Smooth muscle cell (in vitro differentiated cells): ENCODE measurements around the gene CYSTM1. TPM values are rescaled to one million over a fixed set of nuclear protein-coding genes. Genes with fewer than 3 reads are reported as not detected.

ENCODE experiments used
- DNase-seq: peaks from one replicate; lab custom pipeline; 2025; ENCODE audit not compliant: unreplicated experiment; lab: John Stamatoyannopoulos, UW
- H2AFZ ChIP-seq: fragments of 200-600 bp; sonication (generic); 2 replicates; pipeline ENCODE4 v1.6.0; 2016; ENCODE audit warnings: antibody characterized with exemption, low read depth, mild to moderate bottlenecking
- H3F3A ChIP-seq: fragments of 200-600 bp; sonication (generic); 2 replicates; pipeline ENCODE4 v1.6.0; 2017; ENCODE audit warnings: antibody characterized with exemption, low read depth
- H3K27ac ChIP-seq: fragments of 200-600 bp; sonication (generic); 2 replicates; pipeline ENCODE4 v1.5.1; 2016; ENCODE audit warnings: low read depth, mild to moderate bottlenecking
- H3K27me3 ChIP-seq: fragments of 200-600 bp; sonication (generic); 2 replicates; pipeline ENCODE4 v1.6.1; 2016; ENCODE audit warnings: low read depth, mild to moderate bottlenecking
- H3K36me3 ChIP-seq: fragments of 200-600 bp; sonication (generic); 2 replicates; pipeline ENCODE4 v1.5.1; 2016; ENCODE audit warnings: low read depth
- H3K4me1 ChIP-seq: fragments of 200-600 bp; sonication (generic); 2 replicates; pipeline ENCODE4 v1.5.1; 2016; ENCODE audit warnings: low read depth
- H3K4me2 ChIP-seq: fragments of 200-600 bp; sonication (generic); 2 replicates; pipeline ENCODE4 v1.6.0; 2016; ENCODE audit warnings: mild to moderate bottlenecking
- H3K4me3 ChIP-seq: fragments of 200-600 bp; sonication (generic); 2 replicates; pipeline ENCODE4 v1.5.1; 2016; ENCODE audit warnings: mild to moderate bottlenecking
- H3K79me2 ChIP-seq: fragments of 200-600 bp; sonication (generic); 2 replicates; pipeline ENCODE4 v1.6.0; 2016; ENCODE audit warnings: low read depth, mild to moderate bottlenecking
- H3K9ac ChIP-seq: fragments of 200-600 bp; sonication (generic); 2 replicates; pipeline ENCODE4 v1.6.0; 2016; ENCODE audit warnings: low read depth
- H3K9me3 ChIP-seq: fragments of 200-600 bp; sonication (generic); replicated peaks from 2 replicates; pipeline ENCODE4 v1.5.1; 2016; ENCODE audit warnings: low read depth
- H4K20me1 ChIP-seq: fragments of 200-600 bp; sonication (generic); 2 replicates; pipeline ENCODE4 v1.6.0; 2016; ENCODE audit warnings: low read depth
- WGBS: methylation state at CpG from one replicate; pipeline ENCODE4 v1.1.7; 2016; ENCODE audit warnings: low lambda C conversion rate; 5-methylcytosine and 5-hydroxymethylcytosine counted together
- polyA plus RNA-seq: library from polyadenylated mRNA; unstranded; fragments of >200 nt; fragmentation: Nextera tagmentation; extraction: Ambion mirVana; gene quantifications from 2 replicates; pipeline ENCODE4 v1.2.1, GENCODE V29; 2016
- total RNA-seq: library from RNA; depleted of rRNA; stranded (reverse); fragments of >200 nt; gene quantifications from 2 replicates; pipeline ENCODE4 v1.2.3, GENCODE V29; 2014
- TF ChIP-seq, protein P1 (sequence below): fragments of 200-600 bp; sonication (generic); IDR thresholded peaks from 2 replicates; pipeline ENCODE4 v1.5.1; 2017; ENCODE audit warnings: borderline replicate concordance, mild to moderate bottlenecking, antibody characterized with exemption; ENCODE audit not compliant: insufficient read depth, poor library complexity, severe bottlenecking

The CYSTM1 gene
- total and polyA plus RNA-seq, 2 experiments from 2014 or later = 23.5 to 45.6 TPM

DNA sequence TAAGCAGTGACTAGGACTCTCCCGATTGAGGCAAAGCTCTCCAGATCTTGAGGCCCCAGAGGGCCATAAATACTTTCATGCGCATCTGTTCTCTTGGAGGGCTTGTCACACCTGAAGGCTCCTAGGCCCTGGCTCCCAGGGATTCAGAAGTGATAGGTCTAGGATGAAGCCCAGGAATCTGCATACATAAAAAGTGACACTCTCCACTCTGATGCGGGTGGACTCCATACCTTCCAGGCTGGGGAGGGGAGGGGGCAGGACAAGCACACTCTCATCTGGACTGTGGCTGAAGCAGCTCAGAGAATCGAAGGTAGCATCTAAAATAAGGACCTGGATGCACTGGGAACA is 9.1 kb upstream of the CYSTM1 start:
- H3K36me3 ChIP-seq = no peaks in the 10 kb centered on the region
- no peak overlapping the region for H3K9ac ChIP-seq
- no peak overlapping the region for H3K4me2 ChIP-seq
- no peak overlapping the region for H3K4me3 ChIP-seq
- H4K20me1 ChIP-seq = no peaks in the 10 kb centered on the region
- 56% methylated on average over 4 of the region's 4 CpGs for WGBS
- H3K9me3 ChIP-seq = no peaks in the 10 kb centered on the region
- H3K27ac ChIP-seq = no peak overlapping the region
- DNase-seq = no peak
- TF ChIP-seq, protein P1, sequence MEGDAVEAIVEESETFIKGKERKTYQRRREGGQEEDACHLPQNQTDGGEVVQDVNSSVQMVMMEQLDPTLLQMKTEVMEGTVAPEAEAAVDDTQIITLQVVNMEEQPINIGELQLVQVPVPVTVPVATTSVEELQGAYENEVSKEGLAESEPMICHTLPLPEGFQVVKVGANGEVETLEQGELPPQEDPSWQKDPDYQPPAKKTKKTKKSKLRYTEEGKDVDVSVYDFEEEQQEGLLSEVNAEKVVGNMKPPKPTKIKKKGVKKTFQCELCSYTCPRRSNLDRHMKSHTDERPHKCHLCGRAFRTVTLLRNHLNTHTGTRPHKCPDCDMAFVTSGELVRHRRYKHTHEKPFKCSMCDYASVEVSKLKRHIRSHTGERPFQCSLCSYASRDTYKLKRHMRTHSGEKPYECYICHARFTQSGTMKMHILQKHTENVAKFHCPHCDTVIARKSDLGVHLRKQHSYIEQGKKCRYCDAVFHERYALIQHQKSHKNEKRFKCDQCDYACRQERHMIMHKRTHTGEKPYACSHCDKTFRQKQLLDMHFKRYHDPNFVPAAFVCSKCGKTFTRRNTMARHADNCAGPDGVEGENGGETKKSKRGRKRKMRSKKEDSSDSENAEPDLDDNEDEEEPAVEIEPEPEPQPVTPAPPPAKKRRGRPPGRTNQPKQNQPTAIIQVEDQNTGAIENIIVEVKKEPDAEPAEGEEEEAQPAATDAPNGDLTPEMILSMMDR = no peak
- no peak overlapping the region for H2AFZ ChIP-seq
- no peaks in the 10 kb centered on the region for H3K27me3 ChIP-seq
- no peaks in the 10 kb centered on the region for H3F3A ChIP-seq
- H3K79me2 ChIP-seq = no peaks in the 10 kb centered on the region
- no peaks in the 10 kb centered on the region for H3K4me1 ChIP-seq

DNA sequence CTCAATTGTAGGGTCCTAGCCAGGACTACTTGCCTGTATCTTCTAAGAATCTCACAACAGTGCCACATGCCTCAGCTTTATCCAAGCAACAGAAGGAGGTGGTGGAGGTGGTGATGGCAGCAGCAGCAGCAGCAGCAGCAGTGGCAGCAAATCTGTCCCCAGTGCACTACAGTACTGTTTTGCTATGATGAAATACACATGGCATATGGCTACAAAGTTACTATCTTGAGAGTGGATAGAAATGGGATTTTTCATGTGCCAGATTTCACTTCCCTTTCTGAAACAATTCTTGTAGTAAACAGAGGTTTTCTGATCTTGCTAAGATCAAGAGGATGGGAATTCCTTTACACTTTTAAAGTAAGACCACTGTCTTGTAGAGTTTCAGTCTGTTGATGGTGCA is 8.1 kb upstream of the CYSTM1 start:
- no peak overlapping the region for H3K9ac ChIP-seq
- no peak overlapping the region for H3K4me3 ChIP-seq
- H3K4me2 ChIP-seq = no peak overlapping the region
- TF ChIP-seq, protein P1 = no peak
- H3K36me3 ChIP-seq = no peaks in the 10 kb centered on the region
- H3K79me2 ChIP-seq = no peaks in the 10 kb centered on the region
- H3K27ac ChIP-seq = no peak overlapping the region
- no peak overlapping the region for H2AFZ ChIP-seq
- H4K20me1 ChIP-seq = no peaks in the 10 kb centered on the region
- no peaks in the 10 kb centered on the region for H3F3A ChIP-seq
- no peaks in the 10 kb centered on the region for H3K4me1 ChIP-seq
- DNase-seq = no peak
- no peaks in the 10 kb centered on the region for H3K27me3 ChIP-seq
- no peaks in the 10 kb centered on the region for H3K9me3 ChIP-seq

DNA sequence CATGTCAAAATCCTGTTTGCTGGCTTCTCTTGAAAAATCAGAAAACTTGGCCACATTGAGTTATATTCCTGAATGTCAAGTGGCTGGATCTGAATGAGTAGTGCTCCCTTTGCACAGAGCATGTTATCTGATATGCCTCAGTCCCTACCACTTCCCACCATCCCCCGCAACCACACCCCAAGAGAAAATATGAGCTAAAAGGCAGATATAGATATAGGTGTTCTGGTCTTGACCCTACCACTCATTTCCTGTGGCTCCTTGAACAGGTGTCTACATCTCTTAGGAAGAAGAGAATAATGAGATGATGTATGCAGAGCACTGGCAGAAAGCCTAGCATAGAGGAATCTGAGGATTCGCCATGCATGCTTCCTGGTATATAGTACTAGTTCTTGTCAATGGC is 6.6 kb upstream of the CYSTM1 start:
- 100% methylated on average over 2 of the region's 2 CpGs for WGBS
- no peak for DNase-seq
- H3K4me1 ChIP-seq = no peaks in the 10 kb centered on the region

DNA sequence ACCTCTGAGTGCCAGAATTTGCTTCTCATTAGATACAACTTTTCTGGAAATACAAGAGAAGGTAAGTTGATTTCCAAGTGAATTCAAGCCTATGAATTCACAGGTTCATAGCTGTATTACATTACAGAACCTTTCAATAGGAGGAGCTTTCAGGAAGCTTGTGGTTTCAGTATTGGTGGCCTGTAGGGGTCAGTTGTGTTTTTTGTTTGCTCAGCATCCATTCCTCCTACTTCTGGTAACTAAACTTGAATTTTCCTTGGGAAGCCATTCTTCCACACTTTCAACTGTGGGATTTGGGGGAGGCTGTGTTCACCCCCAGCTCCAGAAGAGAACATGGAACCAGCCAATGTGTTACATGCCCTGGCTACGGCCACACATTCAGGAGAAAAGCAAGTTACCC is 5.6 kb upstream of the CYSTM1 start:
- WGBS = 84% methylated on average over 1 of the region's 1 CpG
- H3K9ac ChIP-seq = no peak overlapping the region
- no peaks in the 10 kb centered on the region for H3F3A ChIP-seq
- no peak overlapping the region for H3K4me2 ChIP-seq
- no peaks in the 10 kb centered on the region for H3K4me1 ChIP-seq
- H3K27ac ChIP-seq = no peak overlapping the region
- H3K4me3 ChIP-seq = no peak overlapping the region
- no peaks in the 10 kb centered on the region for H3K27me3 ChIP-seq
- H3K36me3 ChIP-seq = no peaks in the 10 kb centered on the region
- no peak overlapping the region for H2AFZ ChIP-seq
- no peaks in the 10 kb centered on the region for H3K79me2 ChIP-seq
- DNase-seq = no peak
- no peaks in the 10 kb centered on the region for H3K9me3 ChIP-seq
- H4K20me1 ChIP-seq = no peaks in the 10 kb centered on the region
- TF ChIP-seq, protein P1 = no peak

More for the DNA sequence above, 6.6 kb upstream of the CYSTM1 start:
- no peak overlapping the region for H3K27ac ChIP-seq
- H3K4me3 ChIP-seq = no peak overlapping the region
- no peaks in the 10 kb centered on the region for H3K27me3 ChIP-seq
- no peaks in the 10 kb centered on the region for H3K9me3 ChIP-seq
- no peaks in the 10 kb centered on the region for H4K20me1 ChIP-seq
- H3K36me3 ChIP-seq = no peaks in the 10 kb centered on the region
- H3F3A ChIP-seq = no peaks in the 10 kb centered on the region
- no peak overlapping the region for H2AFZ ChIP-seq
- H3K79me2 ChIP-seq = no peaks in the 10 kb centered on the region
- TF ChIP-seq, protein P1 = no peak
- H3K9ac ChIP-seq = no peak overlapping the region
- H3K4me2 ChIP-seq = no peak overlapping the region
